ENCODE data around the gene ARL1.

Gene ARL1

DNA sequence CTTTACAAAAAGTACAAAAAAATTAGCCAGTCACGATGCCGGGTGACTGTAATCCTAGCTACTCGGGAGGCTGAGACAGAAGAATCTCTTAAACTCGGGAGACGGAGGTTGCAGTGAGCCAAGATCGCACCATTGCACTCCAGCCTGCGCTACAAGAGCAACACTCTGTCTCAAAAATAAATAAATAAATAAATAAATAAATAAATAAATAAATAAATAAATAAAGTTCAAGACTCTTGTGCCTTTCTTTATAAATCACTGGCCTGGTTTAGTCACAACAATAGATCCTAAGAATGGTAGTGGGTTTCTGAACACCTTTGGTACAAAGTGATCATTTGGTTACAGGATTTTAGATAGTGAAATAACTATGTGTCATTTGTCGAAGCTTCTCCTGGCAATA, 46.1 kb downstream of the ARL1 start:
- no peak for DNase-seq (ENCODE audit: low read depth, low spot score)
- Histone ChIP-seq H3K36me3 (ENCODE audit: insufficient read depth, low read length) (peaks cover 69% of the 10 kb centered on the region), H3K9me3 (ENCODE audit: low read depth, low read length) (no peaks in the 10 kb centered on the region), H3K27ac (no peak overlapping the region), H3K9ac (ENCODE audit: insufficient read length) (no peak overlapping the region), H3K4me3 (no peak overlapping the region)
- no peak for TF ChIP-seq EZH2 (IDR thresholded peaks at IDR 0.05)

DNA sequence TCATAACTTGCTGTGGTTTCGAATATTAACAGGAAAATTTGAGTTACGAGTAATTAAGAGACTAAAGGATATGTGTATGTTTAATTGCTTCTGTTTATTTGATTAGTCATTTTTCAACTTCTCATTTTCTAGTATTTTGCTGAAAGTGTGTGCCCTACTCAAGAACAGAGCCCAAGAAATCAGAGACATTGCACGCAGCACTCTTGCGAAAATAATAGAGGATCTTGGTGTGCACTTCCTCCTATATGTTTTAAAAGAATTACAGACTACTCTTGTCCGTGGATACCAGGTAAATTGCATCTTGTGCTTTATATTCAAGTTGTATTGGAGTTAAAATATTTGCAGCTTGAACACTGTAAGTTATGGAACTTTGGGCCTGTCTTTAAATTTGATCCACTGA, 50.8 kb downstream of the ARL1 start:
- Histone ChIP-seq H3K27ac (no peak overlapping the region), H3K9ac (ENCODE audit: insufficient read length) (no peak overlapping the region), H3K4me3 (no peak overlapping the region), H3K36me3 (ENCODE audit: insufficient read depth, low read length) (peaks cover 72% of the 10 kb centered on the region), H3K9me3 (ENCODE audit: low read depth, low read length) (no peaks in the 10 kb centered on the region)
- TF ChIP-seq POLR2AphosphoS5 (IDR thresholded peaks at IDR 0.05; ENCODE audit: borderline replicate concordance, low read depth, low read length) = no peak
- no peak for TF ChIP-seq EZH2 (IDR thresholded peaks at IDR 0.05)
- no peak for DNase-seq (ENCODE audit: low read depth, low spot score)

DNA sequence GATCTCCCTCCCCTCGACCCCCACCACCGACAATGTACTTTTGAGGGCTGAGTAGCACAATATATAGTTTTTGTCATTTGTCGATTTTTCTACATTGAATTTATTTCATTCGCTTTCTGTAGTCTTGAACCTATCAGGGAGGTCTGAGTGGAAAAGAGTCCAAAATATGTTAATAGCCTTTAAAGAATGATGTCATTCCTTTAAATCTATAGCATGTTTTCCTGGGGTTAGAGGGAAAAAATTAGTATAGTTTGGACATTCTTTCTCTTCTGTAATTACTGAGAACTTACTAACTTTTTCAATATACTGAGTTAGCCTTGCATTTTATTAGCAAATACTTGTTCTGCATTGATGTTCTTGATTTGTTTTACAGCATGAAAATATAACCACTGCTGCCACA, 55.9 kb downstream of the ARL1 start:
- DNase-seq (ENCODE audit: low read depth, low spot score) = no peak
- no peak overlapping the region for H3K27ac ChIP-seq
- H3K9ac ChIP-seq (ENCODE audit: insufficient read length) = no peak overlapping the region
- no peaks in the 10 kb centered on the region for H3K9me3 ChIP-seq (ENCODE audit: low read depth, low read length)
- peaks cover 81% of the 10 kb centered on the region for H3K36me3 ChIP-seq (ENCODE audit: insufficient read depth, low read length)
- no peak for TF ChIP-seq FOXP2 (optimal IDR thresholded peaks at IDR 0.05; ENCODE audit: control extremely low read depth, extremely low read length, insufficient read depth)
- no peak for TF ChIP-seq POLR2AphosphoS5 (IDR thresholded peaks at IDR 0.05; ENCODE audit: borderline replicate concordance, low read depth, low read length)
- TF ChIP-seq EZH2 (IDR thresholded peaks at IDR 0.05) = no peak
- no peak overlapping the region for H3K4me3 ChIP-seq

DNA sequence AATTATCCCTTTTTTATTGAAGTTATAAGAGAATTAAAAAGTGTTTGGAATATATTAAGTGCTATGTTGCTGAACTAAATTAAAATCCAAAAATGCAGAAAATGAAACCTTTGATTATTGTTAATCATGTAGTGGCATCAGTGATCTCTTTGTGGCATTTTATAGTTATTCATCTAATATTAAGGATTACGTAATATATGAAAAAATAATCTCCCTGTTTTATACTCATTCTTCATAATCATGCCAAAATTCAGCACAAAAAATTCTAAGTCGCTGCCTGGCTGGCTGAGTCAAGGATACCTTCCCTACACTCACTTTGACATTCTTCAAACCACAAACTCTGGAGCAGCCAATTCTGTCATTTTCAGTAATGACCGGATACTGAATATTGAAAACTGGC, 63.7 kb downstream of the ARL1 start:
- Histone ChIP-seq H3K4me3 (no peak overlapping the region), H3K36me3 (ENCODE audit: insufficient read depth, low read length) (peaks cover 76% of the 10 kb centered on the region), H3K9me3 (ENCODE audit: low read depth, low read length) (no peaks in the 10 kb centered on the region), H3K9ac (ENCODE audit: insufficient read length) (no peak overlapping the region), H3K27ac (peak overlapping the region; percentile 34; the same call in 1 of the 2 replicates)
- DNase-seq (ENCODE audit: low read depth, low spot score) = no peak
- TF ChIP-seq FOXP2 (optimal IDR thresholded peaks at IDR 0.05; ENCODE audit: control extremely low read depth, extremely low read length, insufficient read depth) = no peak
- no peak for TF ChIP-seq EZH2 (IDR thresholded peaks at IDR 0.05)
- TF ChIP-seq POLR2AphosphoS5 (IDR thresholded peaks at IDR 0.05; ENCODE audit: borderline replicate concordance, low read depth, low read length) = no peak

Measured in SK-N-MC (cell line).